Activated CD8-positive, alpha-beta memory T cell treated with anti-CD3 and anti-CD28 coated beads, Interleukin-2, amount 50 U/mL, for 1 hour (primary cell): Measurements from ENCODE around the gene CNTN5.
"Not testable (repeated sequence)": the region's sequence is repeated elsewhere in the genome, so short reads cannot be mapped to it uniquely, and the experiment has no call there.

Source experiments
- DNase-seq: peaks from one replicate; pipeline ENCODE4 v3.0.0-alpha.2; 2020; ENCODE audit errors: extremely low read depth

Gene CNTN5

DNA sequence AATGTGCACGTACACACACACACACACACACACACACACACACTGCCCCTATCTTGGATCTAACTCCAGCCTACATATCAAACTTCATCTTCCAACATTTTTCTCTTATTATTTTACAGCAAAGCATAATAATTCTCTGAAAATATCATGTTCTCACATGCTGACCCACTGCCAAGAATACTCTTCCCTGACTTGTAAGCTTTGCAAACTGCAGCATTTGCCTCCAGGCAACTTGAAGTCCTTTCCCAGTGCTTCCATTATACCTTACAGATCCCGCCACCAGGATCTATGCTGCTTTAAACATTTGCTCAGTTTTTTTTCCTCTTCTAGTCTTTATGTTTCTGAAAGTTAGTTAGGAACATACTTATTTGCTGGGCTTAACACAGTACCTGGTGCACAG lies 1183.0 kb downstream of the CNTN5 start:
- DNase-seq = no peak

DNA sequence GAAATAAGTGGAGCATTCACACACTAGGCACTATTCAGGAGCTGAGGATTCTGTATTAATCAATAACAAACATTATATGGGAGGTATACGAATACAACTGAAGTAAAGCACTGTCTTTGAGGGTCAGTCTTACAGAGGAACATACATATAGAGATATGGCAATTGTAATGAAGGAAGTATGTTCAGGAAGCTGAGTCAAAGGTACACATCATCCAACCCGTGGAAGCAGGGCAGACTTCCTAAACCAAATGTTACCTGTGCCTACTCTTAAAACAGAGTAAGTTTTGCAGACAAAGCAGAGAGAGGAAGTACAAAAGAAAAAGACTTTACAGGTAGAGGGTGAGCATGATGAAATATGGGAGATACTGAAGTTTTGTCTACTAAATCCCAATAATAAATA lies 1185.2 kb downstream of the CNTN5 start:
- no peak for DNase-seq

DNA sequence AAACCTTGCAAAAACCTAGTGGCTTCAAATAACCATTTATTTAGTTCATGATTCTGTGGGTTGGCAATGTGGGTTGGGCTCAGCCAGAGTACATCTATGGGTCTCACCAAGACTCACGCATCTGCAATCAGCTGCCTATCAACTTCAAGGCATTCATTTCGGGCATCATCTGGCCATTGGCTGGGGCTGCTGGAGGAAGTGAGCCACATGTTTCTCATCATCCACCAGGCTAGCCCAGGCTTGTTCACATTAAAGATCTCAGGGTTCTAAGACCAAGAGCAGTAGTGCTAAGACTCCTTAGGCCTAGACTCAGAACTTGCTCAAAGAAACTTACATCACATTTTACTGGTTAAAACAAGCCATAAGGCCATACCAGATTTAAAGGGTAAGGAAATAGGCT lies 1187.5 kb downstream of the CNTN5 start:
- DNase-seq = no peak

DNA sequence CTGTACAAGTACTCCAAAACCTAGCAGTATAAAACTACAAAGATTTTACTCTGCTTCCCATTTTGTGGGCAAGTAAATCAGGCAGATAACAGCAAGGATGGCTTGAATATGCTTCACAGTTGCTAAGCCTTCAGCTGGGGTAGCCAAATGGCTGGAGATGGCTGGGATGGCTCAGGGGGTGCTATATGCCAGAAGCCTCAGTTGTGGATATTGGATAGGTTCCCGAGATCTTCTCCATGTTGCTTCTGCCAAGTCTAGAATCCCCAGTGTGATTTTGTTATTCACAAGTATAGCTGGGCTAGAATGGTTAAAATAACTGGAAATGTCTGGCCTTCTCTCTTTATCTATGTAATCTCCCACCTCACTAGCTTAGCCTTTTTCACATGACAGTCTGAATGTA lies 1194.0 kb downstream of the CNTN5 start:
- DNase-seq = no peak

DNA sequence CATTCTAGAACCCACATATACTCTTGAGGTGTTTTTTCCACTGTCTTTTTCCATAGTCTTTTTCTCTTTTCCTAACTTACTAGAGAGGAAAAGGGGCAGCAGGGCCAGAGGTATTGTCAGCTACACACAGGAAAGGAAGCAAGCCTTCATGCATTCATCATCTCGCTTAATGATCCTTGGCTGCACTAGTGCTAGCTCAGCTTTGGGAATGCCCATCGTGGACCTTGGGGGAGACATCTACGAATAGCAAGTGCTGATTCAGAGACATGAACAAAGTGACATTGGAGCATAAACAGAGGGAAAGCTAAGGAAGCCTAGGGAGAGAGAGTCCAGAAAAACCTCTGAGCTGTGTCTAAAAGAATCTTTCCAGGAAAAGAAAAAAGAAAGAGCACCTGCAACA lies 1200.1 kb downstream of the CNTN5 start:
- DNase-seq = no peak

DNA sequence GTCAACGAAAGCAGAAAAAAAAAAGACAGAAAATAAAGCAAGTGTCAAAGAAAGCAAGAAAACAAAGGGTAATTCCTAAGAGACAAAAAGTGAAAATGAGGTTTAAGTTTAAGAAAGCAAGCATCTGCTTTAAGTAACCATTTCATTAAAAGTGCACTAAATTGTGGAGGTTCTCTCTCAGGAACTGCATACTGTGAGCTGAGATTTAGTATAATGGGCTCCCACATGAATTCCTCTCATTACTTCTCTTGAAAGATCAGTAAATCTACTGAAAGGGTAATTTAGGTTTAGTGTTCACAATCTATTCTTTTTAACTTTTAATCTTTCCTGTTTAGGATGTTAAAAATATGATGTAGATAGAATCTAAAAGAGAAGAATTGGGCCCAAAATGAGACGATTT lies 1201.0 kb downstream of the CNTN5 start:
- no peak for DNase-seq

DNA sequence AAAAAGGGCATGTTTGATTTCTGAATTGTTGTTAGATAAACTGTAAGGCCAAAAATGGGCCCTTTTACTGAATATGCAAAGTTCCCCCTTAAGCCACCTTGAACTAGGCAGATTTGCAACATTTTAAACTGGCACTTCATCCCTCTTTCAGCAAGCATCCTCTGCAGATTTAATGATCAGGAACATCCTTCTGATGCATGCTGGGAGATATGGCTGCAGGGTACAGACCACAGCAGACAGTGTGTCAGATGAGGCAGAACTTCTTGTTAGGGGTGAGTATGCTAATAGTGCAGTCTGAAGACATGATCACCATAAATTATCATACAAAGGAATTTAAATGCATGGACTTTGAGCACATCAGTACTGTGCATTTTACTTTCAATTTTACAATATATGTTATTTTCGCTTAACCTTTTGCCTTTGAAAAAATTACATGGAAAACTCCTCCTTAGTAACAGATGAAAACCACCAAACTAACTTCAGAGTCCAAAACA lies 1203.8 kb downstream of the CNTN5 start:
- DNase-seq = no peak

DNA sequence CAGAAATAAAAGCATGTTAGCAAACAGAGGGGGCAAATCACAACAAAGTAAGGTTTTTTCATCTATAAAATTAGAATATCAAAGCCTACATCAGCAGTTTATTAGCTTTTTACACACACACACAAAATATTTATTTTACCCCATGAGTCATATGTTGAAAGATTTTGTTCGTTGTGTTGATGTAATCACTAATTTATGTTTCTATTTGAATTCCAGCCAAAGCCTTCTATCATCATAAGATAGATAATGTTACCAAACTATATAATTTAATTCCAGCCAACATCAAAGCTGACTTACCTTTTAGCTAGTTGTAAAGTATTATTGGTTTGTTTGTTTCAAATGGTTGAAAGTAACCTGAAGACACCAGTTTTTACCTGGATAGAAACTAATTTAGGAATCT lies 1208.3 kb downstream of the CNTN5 start:
- no peak for DNase-seq

DNA sequence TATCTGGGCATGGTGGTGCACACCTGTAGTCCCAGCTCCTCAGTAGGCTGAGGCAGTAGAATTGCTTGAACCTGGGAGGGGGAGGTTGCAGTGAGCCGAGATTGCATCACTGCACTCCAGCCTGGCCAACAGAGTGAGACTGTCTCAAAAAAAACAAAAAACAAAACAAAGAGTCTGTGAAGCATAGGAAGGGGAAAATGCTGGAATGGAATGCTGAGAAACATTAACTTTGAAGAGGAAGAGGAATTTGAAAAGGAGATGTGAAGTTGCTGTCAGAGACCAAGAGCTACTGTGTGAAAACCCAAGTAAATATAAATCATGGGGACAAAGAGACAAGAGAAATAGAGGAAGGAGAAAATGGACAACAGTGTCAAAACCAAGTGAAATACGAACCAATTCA lies 1211.3 kb downstream of the CNTN5 start:
- no peak for DNase-seq

DNA sequence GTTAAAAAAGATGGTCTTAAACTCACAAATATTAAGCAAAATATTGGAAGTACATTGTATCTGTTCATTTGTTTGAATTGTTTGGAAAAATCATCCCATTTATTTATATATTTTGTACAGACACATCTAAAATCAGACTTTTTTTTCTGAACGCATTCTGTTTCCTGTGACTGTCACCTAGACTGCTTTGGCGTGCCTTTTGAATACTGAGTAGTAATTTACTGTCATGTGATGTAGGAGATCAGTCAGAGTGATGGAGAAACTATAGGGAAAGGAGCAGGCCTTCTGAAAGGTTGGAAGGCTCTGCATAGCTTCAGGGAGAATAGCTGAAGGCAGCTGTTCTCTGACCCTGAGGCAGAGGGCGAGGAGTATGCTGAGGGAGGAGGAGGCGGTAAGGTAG lies 1214.3 kb downstream of the CNTN5 start:
- no peak for DNase-seq

DNA sequence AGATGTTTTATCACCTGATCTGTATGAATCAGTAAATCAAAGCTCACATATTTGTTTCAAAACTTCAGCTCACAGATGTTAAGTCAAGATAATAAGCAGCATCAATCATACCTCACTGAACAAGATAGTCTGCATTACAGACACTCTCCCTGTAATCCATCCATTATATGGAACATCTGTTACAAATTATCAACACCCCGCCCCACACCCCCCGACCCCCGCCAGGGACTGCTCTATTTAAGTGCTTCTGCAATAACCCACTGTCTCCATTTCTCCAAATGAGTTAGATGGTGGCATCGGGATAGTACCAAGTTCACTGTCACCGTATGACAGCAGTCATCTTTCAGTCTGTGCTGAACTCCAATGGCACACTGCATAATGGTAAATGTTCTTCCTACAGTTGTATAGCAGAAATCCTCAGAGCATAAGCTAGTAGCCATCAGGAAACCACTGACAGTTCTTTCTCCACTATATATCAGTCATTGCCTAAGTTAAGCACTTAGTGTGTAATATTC lies 1219.3 kb downstream of the CNTN5 start:
- DNase-seq = no peak

DNA sequence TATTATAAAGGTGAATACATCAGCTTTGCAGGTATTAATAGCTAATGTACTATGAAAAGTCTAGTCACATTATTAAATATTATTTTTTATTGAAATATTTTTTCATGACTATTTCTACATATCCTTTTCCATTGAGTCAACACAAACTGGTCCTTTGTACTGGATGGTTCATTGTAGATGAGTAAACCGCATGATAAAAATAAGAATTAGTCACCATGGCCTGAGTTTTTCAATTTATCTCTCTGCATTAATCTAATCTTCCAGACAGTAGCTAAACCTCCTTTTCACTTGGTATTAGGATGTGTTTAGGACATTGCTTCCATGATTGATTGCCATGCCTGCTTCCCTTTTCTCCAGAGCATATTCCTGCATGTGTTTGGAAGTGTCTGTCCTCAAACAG lies 1227.0 kb downstream of the CNTN5 start:
- DNase-seq = no peak

DNA sequence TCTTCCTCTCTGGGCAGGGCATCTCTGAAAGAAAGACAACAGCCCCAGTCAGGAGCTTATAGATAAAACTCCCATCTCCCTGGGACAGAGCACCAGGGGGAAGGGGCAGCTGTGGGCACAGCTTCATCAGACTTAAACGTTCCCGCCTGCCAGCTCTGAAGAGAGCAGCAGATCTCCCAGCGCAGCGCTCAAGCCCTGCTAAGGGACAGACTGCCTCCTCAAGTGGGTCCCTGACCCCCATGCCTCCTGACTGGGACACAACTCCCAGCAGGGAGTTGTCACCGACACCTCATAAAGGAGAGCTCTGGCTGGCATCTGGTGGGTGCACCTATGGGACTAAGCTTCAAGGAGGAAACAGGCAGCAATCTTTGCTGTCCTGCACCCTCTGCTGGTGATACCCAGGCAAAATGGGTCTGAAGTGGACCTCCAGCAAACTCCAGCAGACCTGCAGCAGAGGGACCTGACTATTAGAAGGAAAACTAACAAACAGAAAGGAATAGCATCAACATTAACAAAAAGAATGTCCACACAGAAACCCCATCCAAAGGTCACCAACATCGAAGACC lies 1236.6 kb downstream of the CNTN5 start:
- DNase-seq = not testable (repeated sequence)

DNA sequence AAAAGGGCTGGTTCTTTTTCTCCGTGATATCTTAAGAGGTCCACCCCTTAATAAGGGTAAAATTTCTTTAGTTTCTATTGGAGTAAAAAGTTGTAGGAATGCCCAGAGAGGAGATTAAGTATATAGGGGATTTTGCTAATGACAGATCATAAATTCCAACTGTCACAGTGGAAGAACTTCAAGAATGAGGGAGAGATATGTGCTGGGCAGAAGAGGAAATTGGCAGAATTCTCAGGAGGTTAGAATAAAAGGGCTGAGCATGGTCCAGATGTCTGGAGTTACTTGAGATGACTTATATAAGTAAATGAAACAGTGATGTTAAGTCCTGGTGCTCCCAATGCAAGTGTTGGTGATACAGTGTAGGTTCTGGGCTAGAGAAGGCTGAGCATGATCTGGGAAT lies 1248.8 kb downstream of the CNTN5 start:
- no peak for DNase-seq

DNA sequence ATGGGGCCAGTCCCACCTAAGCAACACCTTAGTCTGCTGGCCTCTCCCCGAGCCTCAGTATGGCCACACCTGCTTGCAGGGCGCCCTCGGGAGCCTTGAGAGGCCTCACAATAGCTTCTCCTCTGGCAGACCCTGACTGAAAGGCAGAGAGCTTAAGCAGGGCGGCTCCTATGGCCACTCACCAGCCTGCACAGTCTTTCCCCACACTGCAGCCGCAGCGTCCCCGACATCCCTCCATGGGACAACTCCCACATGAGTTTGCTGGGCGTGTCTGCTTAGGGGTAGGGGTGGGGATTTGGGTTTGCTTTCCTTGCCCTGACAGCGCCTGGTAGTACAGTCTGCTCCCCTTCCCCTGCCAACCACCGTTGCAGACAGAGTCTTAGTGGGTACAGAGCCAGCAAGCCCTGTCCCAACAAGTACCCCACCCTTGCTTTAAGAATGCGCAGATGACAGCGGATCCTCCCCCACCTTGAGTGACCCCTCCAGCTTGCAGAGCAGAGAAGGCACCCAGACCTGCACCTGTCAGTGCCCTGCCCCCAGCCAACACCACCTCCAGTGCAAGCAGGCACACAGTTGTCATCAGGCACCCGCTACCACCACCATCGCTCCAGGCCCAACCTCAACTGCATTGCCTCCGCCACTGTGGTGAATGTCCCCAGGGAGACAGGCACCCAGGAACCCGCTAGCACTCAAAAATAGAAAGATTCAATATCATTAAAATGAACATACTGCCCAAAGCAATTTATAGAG lies 1252.5 kb downstream of the CNTN5 start:
- DNase-seq = no peak

DNA sequence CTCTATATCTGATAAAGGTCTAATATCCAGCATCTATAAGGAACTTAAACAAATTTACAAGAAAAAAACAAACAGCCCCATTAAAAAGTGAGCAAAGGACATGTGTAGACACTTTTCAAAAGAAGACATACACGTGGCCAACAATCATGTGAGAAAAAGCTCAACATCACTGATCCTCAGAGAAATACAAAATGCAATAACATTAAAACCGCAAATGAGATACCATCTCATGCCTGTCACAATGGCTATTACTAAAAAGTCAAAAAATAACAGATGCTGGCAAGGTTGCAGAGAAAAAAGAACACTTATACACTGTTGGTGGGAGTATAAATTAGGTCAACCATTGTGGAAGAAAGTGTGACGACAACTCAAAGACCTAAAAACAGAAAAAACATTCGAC lies 1253.7 kb downstream of the CNTN5 start:
- DNase-seq = not testable (repeated sequence)

DNA sequence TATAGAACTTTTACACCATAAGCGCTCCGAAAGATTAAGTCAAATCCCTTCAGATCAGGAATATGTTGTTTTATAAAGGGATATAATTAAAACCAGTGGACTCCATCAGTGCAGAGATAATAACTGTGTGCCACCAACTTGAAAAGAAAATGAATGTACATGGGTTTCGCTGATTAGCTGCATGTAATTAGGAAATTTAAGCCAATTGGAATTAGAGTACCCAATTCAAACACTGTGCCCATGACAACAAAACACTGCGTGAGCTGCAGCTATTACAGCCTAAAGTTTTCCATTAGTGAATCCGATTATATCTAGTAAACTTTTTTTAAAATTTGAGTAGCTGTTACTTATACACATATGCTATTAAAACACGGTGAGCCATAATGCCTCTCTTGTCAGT lies 1274.0 kb downstream of the CNTN5 start:
- no peak for DNase-seq

DNA sequence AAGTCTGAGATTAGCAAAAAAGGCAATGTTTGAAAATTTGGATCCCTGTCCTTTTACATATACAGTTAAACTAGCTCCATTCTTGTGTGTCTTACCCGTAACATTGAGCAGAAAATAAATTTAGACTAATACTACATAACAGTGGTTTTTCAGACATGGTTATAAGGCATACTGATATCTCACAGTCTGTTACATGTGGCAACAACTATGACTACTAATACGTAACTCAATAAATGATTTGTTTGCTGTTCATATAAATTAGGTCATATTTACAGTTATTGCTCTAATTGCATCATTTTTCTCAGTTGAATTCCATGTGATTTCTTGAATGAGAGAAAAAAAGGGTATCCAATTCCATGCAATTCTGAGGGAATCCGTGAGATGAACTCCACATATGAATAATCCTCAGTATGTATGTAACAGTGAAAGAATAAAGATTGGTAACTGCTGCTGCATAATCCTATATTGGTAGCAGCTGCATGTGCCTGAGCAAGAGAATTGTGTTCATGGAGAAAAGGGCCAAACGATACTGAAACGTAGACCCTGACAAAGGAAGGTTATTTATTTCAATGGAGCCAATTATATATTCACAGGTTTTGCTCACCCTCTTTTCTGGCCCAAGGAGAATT lies 1275.4 kb downstream of the CNTN5 start:
- no peak for DNase-seq

DNA sequence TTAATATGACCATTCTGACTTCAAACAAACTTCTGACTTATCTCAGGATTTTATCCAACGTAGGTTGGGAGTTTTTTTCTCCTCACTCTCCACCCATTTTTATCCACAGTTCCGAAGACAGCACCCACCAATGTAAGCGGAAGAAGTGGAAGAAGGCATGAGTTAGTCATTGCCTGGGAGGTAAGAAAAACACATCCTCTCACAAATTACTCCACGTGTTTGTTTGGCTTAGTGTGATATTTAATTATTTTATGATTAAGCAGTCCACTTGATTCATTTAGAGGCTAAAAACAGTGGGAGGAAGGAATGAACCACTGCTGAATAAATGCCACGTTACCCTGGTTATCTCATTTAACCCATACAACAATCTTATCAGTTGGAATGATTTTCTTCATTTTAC lies 1276.8 kb downstream of the CNTN5 start:
- DNase-seq = no peak

DNA sequence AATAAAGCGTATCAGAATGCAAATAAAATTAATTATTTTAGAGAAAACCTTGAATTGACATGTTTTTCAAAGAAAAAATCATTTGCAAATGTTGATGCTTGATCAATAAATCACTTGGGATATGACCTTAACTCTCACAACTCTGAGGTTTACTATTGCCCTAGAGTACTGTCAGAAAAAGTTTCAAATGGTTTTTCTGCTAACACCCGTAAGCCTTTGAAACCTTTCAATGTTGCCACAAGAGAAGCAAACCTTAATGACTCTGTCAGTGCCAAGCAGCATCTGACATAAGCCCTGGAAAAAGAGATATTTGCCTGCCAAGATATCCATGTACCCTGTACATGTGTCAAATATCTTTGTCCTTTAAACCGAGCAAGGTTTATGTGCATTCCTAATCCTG lies 1282.1 kb downstream of the CNTN5 start:
- no peak for DNase-seq

DNA sequence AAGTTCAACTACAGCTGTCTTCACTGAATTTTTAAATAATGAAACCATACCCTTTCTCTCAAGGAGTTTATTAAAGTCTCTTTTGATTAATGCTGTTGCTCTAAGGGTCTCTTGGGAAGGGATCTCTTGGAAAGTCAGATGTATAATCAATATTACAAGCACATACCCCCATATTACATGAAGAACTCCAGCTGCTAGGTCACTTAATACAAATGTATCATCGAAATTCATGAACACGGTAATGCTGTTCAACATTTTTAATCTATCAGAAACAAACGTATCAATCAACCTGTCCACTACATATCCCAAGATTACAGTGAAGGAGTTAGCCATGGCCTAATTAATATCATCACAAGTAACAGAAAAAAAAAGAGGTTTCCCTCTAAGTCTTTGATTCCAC lies 1283.1 kb downstream of the CNTN5 start:
- DNase-seq = no peak

DNA sequence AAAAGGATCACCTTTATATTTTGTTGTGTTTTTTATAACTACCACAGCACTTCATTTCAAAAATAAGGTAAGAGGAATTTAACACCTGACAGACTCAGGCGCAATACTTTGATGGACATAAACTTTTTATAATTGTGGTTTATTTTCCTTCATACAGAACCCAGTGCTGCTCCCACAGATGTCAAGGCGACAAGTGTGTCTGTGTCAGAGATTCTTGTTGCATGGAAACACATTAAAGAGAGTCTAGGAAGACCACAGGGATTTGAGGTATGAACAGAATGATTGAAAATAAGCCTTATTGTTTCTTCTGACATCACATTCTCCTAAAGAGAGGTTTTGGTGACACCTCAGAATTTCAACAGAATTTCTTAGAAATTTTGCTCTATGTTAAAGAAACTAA lies 1287.5 kb downstream of the CNTN5 start:
- no peak for DNase-seq

DNA sequence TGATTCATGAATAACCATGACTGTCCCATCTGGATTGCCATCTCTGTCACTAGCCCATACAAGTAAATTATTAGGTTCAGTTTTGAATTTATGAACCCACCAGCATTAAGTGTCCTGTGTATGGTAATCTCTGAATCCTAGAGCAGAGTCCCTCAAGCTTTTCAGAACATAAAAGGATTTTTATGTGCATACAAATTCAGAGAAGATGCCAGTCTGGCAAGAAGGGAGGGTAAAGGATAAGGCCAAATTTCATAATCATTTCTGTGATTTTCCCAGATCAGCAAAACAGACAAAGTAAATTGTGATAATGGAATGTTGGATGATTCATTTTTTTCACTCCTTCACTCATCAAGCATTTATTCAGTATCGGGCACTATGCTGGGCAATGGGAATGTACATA lies 1295.2 kb downstream of the CNTN5 start:
- no peak for DNase-seq
